Activated T-cell treated with anti-CD3 and anti-CD28 coated beads for 48 hours (primary cell): ENCODE data around the gene PRR30.
"Not testable (repeated sequence)": the region's sequence is repeated elsewhere in the genome, so short reads cannot be mapped to it uniquely, and the experiment has no call there.

ENCODE experiments used
- DNase-seq: peaks from one replicate; pipeline ENCODE4 v3.0.0-alpha.2; 2020; ENCODE audit warnings: low read depth

PRR30 gene

GRCh38 chr2:27128668-27129571, 10.3 kb downstream of the PRR30 start:
- no peak for DNase-seq

DNA sequence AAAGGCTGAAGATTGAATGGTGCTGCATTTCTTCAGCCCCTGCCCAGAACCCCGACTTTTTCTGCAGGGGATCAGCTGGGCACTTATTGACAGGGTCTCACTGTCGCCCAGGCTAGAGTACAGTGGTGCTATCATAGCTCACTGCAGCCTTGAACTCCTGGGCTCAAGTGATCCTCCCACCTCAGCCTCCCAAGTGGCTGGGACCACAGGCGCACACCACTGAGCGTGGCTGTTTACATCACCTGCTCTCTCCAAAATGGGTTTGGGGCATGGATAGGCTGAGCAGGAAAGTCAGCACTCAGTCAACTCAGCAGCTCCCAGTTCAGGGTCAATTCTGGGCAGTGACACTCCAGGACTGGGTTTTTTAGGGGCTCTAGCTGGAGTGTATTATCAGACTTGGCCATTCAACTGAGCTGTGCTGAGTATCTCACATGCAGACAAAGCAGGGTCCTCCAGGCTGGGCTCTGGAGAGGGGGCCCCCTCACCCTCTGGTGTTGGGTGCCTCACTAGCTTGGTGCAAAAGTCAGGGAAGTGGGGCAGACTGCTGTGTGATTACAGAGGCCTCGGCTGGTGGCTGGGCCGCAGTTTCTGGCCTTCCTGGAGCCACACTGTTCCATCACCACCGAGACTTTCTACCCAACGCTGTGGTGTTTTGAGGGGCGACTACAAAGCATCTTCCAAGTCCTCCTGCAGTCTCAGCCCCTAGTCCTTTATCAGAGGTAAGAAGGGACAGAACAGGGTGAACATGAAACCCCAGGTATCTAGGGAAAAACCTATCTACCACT, 11.1 kb downstream of the PRR30 start:
- no peak for DNase-seq

GRCh38 chr2:27126252-27126710, 12.9 kb downstream of the PRR30 start:
- no peak for DNase-seq

GRCh38 chr2:27125104-27125503, 14.1 kb downstream of the PRR30 start:
- no peak for DNase-seq

GRCh38 chr2:27123302-27124150, 15.7 kb downstream of the PRR30 start, which contains the start of gene ABHD1:
Gene ABHD1, plus strand, starts transcription at chr2:27123815. Its CDS starts 134 bp downstream, at chr2:27123949.
- DNase-seq: peak; percentile 45

- DNase-seq: no peak
These were observed 16.4 kb downstream of the PRR30 start for GRCh38 chr2:27122791-27123190.

DNA sequence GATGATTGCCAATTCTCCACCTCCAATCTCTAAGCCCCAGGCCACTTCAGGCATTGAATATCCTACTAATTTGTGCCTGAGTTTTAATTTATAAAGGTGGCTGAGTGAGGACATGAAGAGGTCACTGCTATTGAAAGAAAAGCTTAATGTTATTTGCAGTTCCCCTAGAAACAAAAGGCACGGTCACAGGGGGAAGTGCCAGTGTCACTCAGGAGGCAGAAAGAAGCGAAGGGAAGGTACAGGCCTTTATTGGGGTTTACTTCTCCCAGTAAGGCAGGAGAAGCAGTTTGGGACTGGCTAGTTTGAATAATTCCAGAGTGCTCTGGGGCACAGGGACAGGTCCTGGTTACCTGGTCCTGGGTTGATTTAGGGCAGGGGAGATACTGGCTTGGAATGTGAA, 17.3 kb downstream of the PRR30 start:
- no peak for DNase-seq

- DNase-seq: not testable (repeated sequence)
These were observed 19.9 kb downstream of the PRR30 start for GRCh38 chr2:27119330-27119670.

DNA sequence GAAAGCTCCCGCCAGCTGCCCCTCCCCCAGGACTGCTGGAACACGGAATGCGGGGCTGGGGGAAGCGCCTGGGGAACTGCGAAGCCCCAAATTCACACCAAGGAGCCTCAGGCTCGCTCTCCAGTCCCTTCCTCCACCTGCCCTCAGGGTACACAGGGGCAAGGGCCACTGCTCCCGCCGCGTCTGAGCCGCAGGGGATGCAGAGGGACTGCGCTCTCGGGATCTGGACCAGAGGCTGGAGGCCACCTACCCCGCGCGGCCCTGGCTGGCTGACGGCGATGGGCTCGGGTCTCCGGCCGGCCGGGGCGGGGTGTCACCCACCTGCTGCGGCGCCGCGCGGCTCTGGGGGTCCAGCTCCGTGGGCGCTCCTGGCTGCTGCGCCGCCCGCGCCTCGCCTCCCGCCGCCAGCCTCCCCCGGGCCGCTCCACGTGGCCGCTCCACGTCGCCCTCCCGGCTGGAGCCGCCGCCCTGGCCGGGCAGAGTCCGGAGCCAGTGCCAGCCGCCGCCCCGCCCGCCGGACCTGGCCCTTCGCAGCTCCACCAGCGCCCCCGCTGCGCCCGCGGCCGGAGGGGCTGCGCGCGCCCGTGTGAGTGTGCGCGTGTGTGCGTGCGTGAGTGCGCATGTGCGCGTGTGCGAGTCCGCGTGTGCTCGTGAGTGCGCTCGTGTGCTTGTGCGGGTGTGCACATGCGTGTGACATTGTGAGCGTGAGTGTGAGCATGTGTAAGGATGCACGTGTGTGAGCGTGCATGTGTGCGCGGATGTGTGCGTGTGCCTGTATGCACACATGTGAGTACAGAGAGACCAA, 20.5 kb downstream of the PRR30 start, which contains the start of gene CGREF1:
Gene CGREF1 (minus strand): TSS at position 604 of the 805 bp plus-strand sequence. CDS start 14,762 bp downstream, outside the sequence.
- peak; percentile 12 for DNase-seq

DNA sequence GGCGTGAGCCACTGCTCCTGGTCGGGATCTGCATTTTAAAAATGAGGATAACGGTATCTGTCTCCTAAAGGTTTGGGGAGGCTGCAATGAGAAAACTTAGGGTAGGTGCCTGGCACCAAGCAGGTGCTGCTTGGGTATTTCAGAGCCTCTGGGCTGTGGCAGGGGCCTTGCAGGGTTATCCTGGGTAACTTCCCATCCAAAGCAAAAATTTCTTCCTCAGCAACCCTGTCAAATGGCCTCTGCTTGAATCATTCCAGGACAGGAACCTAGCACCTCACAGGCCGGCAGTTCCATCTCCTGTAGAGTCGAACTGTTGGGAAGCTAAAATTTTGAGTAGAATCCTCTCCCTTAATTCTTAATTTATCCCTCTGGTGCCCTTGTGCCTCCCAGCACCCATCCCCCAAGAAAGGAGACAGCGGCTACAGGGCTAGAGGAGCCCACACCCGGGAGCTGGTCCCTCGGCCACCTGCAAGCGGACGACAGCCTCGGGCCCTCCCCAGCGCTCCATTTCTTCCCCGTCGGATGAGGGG, 21.1 kb downstream of the PRR30 start:
- no peak for DNase-seq

GRCh38 chr2:27115519-27115918, 23.7 kb downstream of the PRR30 start:
- no peak for DNase-seq

DNA sequence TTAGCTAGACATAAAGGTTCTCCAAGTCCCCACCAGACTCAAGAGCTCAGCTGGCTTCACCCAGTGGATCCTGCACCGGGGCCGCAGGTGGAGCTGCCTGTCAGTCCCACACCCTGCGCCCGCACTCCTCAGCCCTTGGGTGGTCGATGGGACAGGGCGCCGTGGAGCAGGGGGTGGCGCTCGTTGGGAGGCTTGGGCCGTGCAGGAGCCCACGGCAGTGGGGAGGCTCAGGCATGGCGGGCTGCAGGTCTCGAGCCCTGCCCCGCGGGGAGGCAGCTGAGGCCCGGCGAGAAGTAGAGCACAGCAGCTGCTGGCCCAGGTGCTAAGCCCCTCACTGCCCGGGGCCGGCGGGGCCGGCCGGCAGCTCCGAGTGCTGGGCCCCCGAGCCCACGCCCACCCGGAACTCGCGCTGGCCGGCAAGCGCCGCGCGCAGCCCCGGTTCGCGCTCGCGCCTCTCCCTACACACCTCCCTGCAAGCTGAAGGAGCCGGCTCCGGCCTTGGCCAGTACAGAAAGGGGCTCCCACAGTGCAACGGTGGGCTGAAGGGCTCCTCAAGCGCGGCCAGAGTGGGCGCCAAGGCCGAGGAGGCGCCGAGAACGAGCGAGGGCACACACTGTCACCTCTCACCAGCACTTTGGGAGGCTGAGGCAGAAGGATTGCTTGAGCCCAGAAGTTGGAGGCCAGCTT, 27.7 kb downstream of the PRR30 start:
- DNase-seq: not testable (repeated sequence)

- DNase-seq: not testable (repeated sequence)
These were observed 28.4 kb downstream of the PRR30 start for GRCh38 chr2:27110603-27111352.

DNA sequence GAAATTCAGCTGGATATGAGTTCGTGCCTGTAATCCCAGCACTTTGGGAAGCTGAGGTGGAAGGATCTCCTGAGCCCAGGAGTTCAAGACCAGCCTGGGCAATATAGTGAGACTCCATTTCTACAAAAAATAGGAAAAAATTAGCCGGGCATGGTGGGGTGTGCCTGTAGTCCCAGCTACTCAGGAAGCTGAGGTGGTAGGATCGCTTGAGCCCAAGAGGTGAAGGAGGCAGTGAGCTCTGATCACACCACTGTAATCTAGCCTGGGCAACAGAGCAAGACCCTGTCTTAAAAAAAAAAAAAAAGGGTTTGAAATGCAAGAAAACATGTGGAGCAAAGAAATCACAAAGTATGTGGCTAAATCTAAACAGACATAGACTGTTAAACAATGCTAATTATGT, 30.1 kb downstream of the PRR30 start:
- DNase-seq: no peak

- DNase-seq: no peak
These were observed 31.0 kb downstream of the PRR30 start for GRCh38 chr2:27108221-27108620.

- no peak for DNase-seq
These were observed 33.2 kb downstream of the PRR30 start for GRCh38 chr2:27105981-27106380.

- no peak for DNase-seq
These were observed 36.9 kb downstream of the PRR30 start for GRCh38 chr2:27102329-27102728.

DNA sequence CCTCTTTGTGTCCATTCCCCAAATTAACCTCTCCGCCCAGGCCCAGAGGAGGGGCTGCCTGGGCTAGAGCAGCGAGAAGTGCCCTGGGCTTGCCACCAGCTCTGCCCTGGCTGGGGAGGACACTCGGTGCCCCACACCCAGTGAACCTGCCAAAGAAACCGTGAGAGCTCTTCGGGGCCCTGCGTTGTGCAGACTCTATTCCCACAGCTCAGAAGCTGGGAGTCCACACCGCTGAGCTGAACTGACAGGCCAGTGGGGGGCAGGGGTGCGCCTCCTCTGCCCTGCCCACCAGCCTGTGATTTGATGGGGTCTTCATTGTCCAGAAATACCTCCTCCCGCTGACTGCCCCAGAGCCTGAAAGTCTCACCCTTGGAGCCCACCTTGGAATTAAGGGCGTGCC, 39.2 kb downstream of the PRR30 start:
- no peak for DNase-seq

DNA sequence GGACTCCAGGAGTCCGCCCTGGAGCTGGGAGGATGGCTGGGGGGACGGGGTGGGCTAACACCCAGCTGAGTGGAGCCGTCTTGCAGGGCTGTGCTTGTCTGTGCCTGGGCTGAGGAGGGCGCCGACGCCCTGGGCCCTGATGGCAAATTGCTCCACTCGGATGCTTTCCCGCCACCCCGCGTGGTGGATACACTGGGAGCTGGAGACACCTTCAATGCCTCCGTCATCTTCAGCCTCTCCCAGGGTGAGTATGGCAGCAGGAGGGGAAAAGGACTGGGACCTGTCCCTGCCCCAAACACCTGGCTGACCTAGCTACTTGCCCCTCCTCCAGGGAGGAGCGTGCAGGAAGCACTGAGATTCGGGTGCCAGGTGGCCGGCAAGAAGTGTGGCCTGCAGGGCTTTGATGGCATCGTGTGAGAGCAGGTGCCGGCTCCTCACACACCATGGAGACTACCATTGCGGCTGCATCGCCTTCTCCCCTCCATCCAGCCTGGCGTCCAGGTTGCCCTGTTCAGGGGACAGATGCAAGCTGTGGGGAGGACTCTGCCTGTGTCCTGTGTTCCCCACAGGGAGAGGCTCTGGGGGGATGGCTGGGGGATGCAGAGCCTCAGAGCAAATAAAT, 39.8 kb downstream of the PRR30 start:
- DNase-seq: no peak
